ENCODE data around the gene GATC.

DNA sequence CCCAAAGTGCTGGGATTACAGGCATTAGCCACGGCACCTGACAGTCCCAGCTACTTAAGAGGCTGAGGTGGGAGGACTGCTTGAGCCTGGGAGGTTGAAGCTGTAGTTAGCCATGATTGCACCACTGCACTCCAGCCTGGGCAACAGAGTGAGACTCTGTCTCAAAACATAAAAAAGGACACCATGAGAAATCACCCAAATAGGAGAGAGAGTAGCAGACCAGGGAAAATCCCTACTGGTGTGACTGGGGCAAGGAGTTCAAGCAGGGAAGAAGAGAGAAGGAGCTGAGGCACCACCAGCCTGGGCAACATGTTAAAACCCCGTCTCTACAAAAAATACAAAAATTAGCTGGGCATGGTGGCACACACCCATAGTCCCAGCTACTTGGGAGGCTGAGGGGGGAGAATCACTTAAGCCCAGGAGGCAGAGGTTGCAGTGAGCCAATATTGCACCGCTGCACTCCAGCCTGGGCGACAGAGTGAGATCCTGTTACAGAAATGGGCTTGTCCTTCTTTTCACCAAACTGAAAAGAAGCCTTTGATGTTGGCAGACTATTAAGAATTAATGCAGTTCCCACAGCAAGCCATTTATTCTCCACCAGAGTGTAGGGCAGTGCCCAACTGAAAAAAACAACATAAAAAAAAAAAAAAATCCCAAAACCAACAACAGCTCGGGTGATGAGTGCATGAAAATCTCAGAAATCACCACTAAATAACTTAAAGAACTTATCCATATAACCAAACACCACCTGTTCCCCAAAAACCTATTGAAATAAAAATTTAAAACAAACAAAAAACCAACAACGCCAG lies 27.8 kb downstream of the GATC start:
- TF ChIP-seq, protein P1, sequence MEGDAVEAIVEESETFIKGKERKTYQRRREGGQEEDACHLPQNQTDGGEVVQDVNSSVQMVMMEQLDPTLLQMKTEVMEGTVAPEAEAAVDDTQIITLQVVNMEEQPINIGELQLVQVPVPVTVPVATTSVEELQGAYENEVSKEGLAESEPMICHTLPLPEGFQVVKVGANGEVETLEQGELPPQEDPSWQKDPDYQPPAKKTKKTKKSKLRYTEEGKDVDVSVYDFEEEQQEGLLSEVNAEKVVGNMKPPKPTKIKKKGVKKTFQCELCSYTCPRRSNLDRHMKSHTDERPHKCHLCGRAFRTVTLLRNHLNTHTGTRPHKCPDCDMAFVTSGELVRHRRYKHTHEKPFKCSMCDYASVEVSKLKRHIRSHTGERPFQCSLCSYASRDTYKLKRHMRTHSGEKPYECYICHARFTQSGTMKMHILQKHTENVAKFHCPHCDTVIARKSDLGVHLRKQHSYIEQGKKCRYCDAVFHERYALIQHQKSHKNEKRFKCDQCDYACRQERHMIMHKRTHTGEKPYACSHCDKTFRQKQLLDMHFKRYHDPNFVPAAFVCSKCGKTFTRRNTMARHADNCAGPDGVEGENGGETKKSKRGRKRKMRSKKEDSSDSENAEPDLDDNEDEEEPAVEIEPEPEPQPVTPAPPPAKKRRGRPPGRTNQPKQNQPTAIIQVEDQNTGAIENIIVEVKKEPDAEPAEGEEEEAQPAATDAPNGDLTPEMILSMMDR (IDR thresholded peaks at IDR 0.05) = no peak
- TF ChIP-seq POLR2A (IDR thresholded peaks at IDR 0.05) = no peak

Data from body of pancreas (tissue), 4 donors.